GM18907 (cell line): Measurements from ENCODE around the gene SPACA4.
"Not testable (repeated sequence)": the region's sequence is repeated elsewhere in the genome, so short reads cannot be mapped to it uniquely, and the experiment has no call there.

ENCODE experiments used
- ATAC-seq: cut with Tn5 transposase; IDR thresholded peaks from one replicate; pipeline ENCODE4 v1.9.1; 2021; ENCODE audit warnings: mild to moderate bottlenecking, moderate library complexity; ENCODE audit not compliant: unreplicated experiment

Gene SPACA4

DNA sequence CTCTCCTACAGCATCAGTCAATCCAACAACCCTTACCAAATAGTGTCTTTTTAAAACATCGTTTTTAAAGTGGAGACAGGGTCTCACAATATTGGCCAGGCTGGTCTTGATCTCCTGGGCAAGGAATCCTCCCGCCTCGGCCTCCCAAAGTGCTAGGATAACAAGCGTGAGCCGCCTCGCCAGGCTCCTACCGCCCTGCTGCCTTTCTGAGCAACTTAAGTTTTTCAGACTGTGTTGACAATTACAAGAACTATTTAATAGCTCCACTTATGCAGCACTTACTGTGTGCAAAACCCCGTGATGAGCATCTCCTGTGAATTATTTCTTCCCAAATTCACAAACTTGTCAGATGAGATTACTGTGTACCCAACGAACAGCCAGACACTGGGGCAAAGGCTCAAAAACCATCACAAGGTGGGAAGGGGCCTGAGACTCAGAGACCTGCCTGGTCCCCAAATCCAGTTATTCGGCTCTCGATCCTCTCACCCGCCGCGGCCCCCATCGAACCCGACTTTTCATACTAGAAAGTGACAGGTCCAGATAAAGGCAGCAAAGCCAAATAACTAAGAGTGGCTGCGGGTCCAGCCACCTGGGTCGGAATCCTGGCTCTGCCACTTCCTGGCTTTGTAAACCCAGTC is 11.9 kb downstream of the SPACA4 start:
- no peak for ATAC-seq

DNA sequence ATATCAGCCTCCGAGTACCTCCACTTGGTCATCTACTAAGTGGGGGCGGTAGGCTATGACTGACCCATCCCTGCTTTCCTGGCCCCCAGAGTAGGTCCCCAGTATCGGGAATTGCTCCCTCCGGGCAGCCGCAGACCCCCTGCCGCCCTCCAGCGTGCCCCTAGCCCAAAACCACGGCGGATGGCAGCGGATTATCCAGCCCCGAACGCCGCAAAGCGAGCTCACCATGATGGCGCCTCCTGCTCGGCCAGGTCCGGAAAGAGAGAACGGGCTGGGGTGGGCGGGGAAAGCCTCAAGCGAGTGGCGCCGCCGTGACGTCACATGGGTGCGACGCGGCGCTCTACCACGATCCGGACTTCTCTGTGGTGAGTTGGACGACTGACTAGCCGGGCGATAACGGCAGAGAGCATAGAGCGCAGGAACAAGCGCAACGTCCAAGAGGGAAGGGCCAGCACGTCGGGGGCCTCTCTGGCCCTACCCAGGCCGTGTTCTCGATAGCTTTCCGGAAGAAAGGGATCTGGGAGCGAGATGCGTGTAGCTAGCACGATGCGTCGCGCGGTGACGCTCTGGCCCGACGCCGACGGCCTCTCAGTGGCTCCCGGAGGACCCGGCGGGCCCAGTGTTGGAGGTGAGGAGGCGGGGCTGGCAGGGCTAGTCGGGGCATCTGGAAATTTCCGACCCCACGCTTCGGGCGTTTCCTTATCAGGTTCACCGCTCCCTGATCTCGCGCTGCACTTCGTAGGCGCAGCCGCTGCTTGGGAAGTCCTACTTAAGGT is 12.6 kb downstream of the SPACA4 start, which contains the start of the genes RPL18 and SPHK2:
TSS of gene RPL18 (minus strand) at position 263 of the 776 bp plus-strand sequence. CDS start at position 228, 35 bp downstream.
TSS of gene SPHK2 (plus strand) at position 591 of the 776 bp plus-strand sequence. CDS start 1,009 bp downstream, outside the sequence.
- ATAC-seq = peak; percentile 83

DNA sequence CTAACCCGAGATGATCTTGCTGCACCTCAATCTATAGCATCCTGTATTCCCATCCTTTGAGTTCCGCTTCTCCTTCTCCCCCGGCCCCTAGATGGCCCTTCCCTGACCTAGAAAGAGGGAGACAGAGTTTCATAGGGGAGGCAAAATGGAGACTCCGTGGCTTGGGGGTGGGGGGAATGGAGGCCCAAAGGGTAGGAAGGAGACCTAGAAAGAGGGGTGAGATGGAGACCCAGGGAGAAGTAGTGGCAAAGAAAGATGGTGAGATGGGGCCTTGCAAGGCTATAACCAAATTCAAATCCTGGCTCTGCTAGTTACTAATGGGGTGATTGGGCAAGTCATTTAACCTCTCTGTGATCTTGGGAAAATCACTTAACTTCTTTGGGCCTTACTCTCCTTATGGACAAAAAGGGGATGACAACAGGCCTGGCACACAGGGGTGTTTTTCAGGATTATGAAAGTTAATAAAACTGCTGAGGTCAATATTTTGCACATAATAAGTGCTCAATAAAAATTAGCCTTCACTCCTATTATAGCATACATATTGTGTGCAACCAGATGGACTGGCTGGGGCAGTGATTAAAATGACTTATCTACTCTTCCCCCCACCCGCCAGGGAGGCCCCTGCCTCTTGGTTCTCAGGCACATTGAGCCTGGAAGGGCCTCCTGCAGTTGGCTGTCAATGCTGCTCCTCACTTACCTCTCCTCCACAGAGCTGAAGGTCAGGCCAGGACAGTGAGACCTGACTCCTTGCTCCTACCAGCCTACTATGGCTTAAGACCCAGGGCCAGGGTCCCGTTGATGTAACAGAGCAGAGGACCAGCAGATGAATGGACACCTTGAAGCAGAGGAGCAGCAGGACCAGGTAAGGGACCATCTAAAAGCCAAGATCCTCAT is 13.4 kb downstream of the SPACA4 start:
- ATAC-seq = no peak

DNA sequence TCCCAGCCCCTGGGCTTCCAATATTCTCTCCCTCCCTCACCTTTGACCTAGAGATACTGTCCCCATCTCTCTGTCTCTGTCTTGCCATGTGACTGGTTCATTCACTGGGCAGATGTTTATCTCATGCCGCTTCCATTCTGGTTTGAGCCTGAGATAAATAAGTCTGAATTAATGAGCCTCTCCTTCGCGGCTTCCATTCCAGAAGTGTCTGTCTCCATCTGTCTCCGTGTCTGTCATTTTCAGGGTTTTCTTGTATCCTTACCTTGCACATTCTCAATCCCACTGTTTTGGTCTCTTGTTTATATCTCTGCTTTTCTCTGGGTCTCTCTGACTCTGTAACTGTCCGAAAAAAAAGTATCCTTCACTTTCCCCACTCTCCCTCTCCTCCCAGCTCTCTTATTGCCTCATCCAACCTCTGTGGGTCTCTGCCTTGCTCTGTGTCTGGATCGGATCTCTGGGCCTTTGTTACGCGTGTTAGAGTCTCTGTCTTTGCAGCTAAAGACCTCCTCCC is 17.1 kb downstream of the SPACA4 start:
- ATAC-seq = no peak

DNA sequence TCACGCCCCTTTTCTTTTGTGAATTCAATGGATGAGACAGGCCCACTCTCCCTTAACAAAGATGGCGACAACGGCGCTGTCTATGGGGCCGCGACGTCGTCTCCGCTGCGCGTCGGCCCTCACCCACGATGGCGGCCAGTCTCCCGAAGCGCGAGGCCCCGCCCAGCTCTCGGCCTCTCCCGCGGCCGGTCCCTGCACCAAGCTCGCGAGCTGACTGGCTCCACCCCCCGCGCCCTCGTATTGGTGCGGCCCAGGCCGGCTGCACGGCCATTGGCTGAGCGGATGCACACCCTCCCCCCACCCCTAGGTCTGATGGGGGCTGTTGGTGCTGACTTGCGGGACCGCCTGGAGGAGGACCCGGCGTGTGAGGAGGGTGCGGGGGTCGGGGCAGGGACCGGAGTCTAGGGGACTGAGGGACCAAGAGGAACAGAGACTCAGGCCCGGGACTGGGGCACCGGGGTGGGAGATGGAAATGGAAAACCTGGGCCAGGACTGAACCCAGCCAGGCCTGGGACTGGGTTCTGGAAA is 17.6 kb downstream of the SPACA4 start:
- peak; percentile 69 for ATAC-seq

DNA sequence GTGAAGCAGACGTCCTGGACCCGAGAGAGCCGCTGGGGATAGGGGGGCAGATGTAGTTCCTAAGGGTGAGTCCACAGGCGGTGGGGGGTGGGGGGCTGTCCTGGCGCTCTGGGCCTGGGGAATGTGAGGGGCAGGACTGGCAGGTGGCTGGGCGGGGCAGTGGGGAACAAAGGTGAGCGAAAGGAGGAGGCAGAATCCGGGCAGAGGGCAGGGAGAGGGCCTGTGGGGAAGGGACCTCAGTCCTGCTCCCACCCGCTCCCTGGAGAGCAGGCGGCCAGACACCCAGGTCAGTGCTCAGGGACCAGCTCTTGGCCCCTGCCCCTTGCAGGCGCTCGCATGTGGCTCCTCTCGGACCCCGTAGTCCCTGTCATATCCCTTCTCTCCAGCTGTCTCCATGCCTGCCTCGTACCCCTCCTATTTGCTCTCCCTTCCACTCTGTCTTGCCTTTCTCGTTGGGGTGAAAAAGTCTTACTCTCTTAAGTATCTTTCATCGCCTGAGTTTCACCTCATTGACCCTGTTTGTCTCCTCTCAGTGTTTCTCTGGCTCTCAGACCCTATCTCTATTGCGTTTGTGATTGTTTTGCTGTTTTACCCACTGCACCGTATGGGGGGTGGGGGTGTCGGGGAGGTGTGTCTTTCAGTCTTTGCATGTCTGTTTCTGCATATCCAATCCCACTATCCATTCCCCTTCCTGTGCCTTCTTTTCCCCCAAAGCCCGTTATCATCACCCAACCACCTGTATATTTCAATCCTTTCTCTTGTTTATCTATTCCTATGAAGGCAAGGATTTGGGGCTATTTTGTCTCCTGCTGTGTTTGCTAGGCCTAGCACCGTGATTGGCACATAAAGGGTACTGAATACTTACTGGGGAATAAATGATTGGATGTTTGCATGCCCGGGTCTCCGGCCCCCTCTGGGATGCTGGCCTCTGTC is 18.5 kb downstream of the SPACA4 start:
- ATAC-seq = no peak

DNA sequence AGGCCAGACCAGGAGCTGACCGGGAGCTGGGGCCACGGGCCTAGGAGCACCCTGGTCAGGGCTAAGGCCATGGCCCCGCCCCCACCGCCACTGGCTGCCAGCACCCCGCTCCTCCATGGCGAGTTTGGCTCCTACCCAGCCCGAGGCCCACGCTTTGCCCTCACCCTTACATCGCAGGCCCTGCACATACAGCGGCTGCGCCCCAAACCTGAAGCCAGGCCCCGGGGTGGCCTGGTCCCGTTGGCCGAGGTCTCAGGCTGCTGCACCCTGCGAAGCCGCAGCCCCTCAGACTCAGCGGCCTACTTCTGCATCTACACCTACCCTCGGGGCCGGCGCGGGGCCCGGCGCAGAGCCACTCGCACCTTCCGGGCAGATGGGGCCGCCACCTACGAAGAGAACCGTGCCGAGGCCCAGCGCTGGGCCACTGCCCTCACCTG is 19.4 kb downstream of the SPACA4 start:
- ATAC-seq = no peak

DNA sequence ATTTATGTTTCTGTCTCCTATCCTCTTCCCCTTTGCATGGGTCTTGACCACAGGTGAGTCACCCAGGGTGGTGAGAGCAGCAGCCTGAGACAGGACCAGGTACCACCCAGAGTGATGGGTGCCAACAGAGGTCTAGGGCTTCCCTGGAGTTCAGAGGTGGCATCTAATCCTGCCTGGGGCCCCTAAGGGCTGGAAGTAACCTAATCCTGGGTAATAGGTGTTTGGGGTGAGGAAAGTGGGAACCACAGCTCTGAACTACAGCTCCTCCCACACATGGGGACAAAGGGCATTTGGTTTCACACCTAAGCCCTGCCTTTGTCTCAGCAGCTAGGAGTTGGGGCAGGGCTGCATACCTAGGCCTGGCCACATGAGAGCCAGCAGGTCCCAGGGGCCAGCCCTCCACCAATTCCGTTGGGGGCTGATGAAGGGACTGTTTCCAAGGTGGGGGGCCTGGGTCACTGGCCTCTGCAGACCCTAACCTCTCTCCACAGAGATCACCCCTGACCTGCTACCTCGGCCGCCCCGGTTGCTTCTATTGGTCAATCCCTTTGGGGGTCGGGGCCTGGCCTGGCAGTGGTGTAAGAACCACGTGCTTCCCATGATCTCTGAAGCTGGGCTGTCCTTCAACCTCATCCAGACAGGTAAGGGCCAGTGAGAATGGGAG is 20.8 kb downstream of the SPACA4 start:
- no peak for ATAC-seq

DNA sequence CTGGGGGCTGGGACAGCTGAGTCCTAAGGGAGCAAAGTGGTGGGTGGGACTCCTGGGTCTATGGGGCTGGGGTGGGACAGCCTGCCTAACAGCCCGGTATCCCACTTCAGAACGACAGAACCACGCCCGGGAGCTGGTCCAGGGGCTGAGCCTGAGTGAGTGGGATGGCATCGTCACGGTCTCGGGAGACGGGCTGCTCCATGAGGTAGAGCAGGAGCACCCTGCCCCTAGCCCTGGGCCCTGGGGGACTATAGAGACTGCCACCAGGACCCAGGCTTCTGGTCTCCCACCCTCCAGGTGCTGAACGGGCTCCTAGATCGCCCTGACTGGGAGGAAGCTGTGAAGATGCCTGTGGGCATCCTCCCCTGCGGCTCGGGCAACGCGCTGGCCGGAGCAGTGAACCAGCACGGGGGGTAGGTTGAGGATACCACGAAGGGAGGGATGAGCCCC is 21.3 kb downstream of the SPACA4 start:
- ATAC-seq = no peak

DNA sequence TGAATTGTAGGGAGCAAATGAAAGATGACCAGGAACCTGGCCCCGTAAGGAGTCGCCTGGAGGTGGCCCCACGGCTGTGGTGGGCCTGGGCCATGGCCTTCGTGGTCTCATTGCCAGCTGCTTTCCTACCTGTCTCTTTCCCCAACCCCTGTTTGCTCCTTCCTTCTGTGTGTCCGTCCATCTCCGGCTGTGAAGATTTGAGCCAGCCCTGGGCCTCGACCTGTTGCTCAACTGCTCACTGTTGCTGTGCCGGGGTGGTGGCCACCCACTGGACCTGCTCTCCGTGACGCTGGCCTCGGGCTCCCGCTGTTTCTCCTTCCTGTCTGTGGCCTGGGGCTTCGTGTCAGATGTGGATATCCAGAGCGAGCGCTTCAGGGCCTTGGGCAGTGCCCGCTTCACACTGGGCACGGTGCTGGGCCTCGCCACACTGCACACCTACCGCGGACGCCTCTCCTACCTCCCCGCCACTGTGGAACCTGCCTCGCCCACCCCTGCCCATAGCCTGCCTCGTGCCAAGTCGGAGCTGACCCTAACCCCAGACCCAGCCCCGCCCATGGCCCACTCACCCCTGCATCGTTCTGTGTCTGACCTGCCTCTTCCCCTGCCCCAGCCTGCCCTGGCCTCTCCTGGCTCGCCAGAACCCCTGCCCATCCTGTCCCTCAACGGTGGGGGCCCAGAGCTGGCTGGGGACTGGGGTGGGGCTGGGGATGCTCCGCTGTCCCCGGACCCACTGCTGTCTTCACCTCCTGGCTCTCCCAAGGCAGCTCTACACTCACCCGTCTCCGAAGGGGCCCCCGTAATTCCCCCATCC is 22.1 kb downstream of the SPACA4 start:
- no peak for ATAC-seq

DNA sequence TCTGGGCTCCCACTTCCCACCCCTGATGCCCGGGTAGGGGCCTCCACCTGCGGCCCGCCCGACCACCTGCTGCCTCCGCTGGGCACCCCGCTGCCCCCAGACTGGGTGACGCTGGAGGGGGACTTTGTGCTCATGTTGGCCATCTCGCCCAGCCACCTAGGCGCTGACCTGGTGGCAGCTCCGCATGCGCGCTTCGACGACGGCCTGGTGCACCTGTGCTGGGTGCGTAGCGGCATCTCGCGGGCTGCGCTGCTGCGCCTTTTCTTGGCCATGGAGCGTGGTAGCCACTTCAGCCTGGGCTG is 22.7 kb downstream of the SPACA4 start:
- no peak for ATAC-seq

DNA sequence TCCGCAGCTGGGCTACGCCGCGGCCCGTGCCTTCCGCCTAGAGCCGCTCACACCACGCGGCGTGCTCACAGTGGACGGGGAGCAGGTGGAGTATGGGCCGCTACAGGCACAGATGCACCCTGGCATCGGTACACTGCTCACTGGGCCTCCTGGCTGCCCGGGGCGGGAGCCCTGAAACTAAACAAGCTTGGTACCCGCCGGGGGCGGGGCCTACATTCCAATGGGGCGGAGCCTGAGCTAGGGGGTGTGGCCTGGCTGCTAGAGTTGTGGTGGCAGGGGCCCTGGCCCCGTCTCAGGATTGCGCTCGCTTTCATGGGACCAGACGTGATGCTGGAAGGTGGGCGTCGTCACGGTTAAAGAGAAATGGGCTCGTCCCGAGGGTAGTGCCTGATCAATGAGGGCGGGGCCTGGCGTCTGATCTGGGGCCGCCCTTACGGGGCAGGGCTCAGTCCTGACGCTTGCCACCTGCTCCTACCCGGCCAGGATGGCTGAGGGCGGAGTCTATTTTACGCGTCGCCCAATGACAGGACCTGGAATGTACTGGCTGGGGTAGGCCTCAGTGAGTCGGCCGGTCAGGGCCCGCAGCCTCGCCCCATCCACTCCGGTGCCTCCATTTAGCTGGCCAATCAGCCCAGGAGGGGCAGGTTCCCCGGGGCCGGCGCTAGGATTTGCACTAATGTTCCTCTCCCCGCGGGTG is 23.2 kb downstream of the SPACA4 start:
- ATAC-seq = no peak

DNA sequence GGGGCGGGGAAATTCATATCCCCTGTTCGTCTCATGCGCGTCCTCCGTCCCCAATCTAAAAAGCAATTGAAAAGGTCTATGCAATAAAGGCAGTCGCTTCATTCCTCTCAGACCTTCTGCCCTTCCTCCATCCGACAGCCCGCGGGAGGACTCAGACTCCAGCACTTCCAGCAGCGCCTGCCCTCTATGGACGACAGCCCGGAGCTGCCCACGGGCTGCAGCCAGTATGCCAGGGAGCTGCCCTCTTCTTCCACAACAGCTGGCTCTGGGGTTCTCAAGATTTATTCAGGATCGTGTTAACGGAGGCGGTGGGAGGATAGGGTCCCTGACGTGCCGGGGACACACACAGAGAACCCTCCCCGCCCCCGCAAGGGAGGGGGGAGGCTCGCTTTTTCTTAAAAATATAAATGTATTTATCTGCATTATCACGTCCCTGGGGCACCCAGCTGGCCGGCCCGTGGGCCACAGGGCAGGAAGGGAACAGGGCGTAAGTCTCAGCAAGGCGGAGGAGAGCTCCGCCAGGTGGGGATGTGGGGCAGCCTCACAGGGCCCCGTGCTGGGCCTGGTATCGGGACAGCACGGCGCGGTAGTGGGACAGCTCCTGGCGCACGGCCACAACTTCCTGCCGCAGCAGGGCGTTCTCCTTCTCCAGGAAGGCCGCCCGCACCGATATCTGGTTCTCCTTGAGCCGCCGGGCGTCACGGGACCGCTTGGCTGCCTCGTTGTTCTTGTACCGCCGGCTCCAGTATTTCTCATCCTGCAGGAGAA is 23.9 kb downstream of the SPACA4 start:
- no peak for ATAC-seq

DNA sequence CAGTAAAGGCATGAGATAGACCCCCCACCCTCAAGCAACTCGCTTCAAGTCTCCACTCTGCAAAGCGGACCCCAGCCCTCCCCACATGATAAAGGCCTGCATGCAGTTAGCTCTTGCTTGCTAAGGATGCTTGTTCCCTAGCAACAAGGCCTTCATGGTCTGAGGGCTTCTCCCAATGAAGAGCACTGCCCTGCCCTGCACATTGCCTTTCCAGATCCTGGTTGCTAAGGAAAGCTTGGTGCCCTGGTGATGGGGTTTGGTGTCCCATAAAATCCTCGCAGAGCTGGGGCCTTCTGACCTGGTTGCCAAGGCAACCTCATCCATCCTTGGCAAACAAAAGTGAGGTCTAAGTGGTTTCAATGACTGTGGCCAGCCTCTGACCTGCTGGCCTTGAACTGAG is 24.7 kb downstream of the SPACA4 start:
- no peak for ATAC-seq

DNA sequence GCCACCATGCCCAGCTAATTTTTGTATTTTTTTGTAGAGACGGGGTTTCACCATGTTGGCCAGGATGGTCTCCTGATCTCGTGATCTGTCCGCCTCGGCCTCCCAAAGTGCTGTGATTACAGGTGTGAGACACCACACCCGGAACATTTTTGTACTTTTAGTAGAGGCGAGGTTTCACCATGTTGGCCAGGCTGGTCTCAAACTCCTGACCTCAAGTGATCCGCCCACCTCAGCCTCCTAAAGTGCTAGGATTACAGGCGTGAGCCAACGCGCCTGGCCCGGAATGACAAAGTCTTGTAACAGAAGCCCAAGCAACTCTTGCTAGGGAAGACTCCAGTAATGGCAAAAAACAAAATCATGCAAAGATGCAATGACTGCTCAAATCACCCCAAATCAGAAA is 25.7 kb downstream of the SPACA4 start:
- not testable (repeated sequence) for ATAC-seq

DNA sequence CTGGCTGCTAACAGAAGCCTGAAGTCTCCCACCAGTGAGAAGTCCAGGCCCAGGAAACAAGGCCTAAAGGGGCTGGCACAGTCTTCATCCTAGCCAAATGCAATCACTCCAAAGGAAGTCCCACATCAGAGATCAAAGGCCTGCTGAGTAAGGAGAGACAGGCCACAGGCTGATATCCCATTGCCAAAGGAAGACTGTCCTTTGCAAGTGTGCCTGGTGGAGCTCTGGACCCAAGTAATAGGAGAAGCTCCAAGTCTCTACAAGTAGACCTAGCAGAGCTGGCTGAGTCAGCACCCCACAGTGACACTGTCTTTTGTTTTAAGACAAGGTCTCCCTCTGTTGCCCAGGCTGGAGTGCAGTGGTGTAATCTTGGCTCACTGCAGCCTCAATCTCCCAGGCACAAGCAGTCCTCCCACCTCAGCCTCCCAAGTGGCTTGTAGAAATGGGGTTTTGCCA is 26.2 kb downstream of the SPACA4 start:
- no peak for ATAC-seq
